Measurements from ENCODE around the gene ZIC1. TPM values are rescaled to one million over a fixed set of nuclear protein-coding genes. Genes with fewer than 3 reads are reported as not detected.
A peak's percentile ranks its signal among the peaks of the same experiment; 100 is the strongest.

ZIC1 gene
- total and polyA plus RNA-seq, 2 experiments from 2014 or later: 0.21 to 0.95 TPM

- no peak for TF ChIP-seq REST (IDR thresholded peaks at IDR 0.05; ENCODE audit: unreplicated experiment)
- TF ChIP-seq STAT1 (IDR thresholded peaks at IDR 0.05; ENCODE audit: unreplicated experiment): no peak
- no peak for TF ChIP-seq ZNF331 (CRISPR knock-in tag; IDR thresholded peaks at IDR 0.05; ENCODE audit: low read depth)
These were observed 23.8 kb upstream of the ZIC1 start (continued) for GRCh38 chr3:147385059-147386012.

- peaks cover 5% of the 10 kb centered on the region; the same call in 2 of the 3 replicates for H3K9me3 Mint-ChIP-seq
- no peaks in the 10 kb centered on the region for H3K36me3 ChIP-seq (ENCODE audit: insufficient read depth)
- peaks cover 3% of the 10 kb centered on the region; the same call in 1 of the 2 replicates for H4K20me1 ChIP-seq (replicated peaks; ENCODE audit: insufficient read depth)
- peak overlapping the region; percentile 93 for H3K4me2 ChIP-seq
- H3K27me3 Mint-ChIP-seq (ENCODE audit: insufficient read depth, low read depth, poor library complexity): peaks cover 100% of the 10 kb centered on the region
- peaks cover 79% of the 10 kb centered on the region for H3K4me1 Mint-ChIP-seq
- H3K27me3 ChIP-seq (ENCODE audit: insufficient read depth): peaks cover 100% of the 10 kb centered on the region
- no peaks in the 10 kb centered on the region for H3K79me2 ChIP-seq (replicated peaks; ENCODE audit: insufficient read depth)
- no peak for ATAC-seq
- H3K27ac Mint-ChIP-seq: no peak overlapping the region
- no peaks in the 10 kb centered on the region for H3K9me2 ChIP-seq (ENCODE audit: insufficient read depth)
- no peaks in the 10 kb centered on the region for H3K36me3 Mint-ChIP-seq (ENCODE audit: low read depth)
- H3K4me3 ChIP-seq: peak overlapping the region; percentile 81
- H2AFZ ChIP-seq: no peak overlapping the region
- DNase-seq (ENCODE audit: low spot score): no peak
- peaks cover 32% of the 10 kb centered on the region for H3F3A ChIP-seq (replicated peaks; ENCODE audit: low read depth)
- H3K27ac ChIP-seq (ENCODE audit: low read depth): no peak overlapping the region
- TF ChIP-seq CTCF (conservative IDR thresholded peaks at IDR 0.05; ENCODE audit: low read depth in 2 of 2) (no peak), REST (IDR thresholded peaks at IDR 0.05; ENCODE audit: unreplicated experiment) (no peak), JUNB (IDR thresholded peaks at IDR 0.05; ENCODE audit: unreplicated experiment) (no peak), ZNF331 (CRISPR knock-in tag; IDR thresholded peaks at IDR 0.05; ENCODE audit: low read depth) (no peak), EZH2phosphoT487 (IDR thresholded peaks at IDR 0.05; ENCODE audit: unreplicated experiment) (no peak)
- peaks cover 83% of the 10 kb centered on the region for H3K4me1 ChIP-seq (ENCODE audit: insufficient read depth)
- H3K4me3 Mint-ChIP-seq: no peak overlapping the region
These were observed 21.8 kb upstream of the ZIC1 start for GRCh38 chr3:147387291-147387884.
